Nephron (organoid): ENCODE measurements around the gene PLXNA4.

Experiments used
- H3K27ac Mint-ChIP-seq, 3 experiments: 2 replicates each; pipeline ENCODE4 v1.8.0; 2020; ENCODE audit warnings: mixed read lengths in 3 of 3, mild to moderate bottlenecking in 2 of 3, moderate library complexity in 1 of 3
- H3K27me3 Mint-ChIP-seq: 2 replicates; pipeline ENCODE4 v1.8.0; 2021; ENCODE audit warnings: low read depth, mild to moderate bottlenecking, moderate library complexity, mixed read lengths
- H3K36me3 Mint-ChIP-seq: 2 replicates; pipeline ENCODE4 v1.8.0; 2020; ENCODE audit warnings: low read depth, mixed read lengths
- H3K4me1 Mint-ChIP-seq: 2 replicates; pipeline ENCODE4 v1.8.0; 2020; ENCODE audit warnings: mixed read lengths
- H3K4me3 Mint-ChIP-seq, 3 experiments: 2 replicates each; pipeline ENCODE4 v1.8.0; 2020; ENCODE audit warnings: mild to moderate bottlenecking in 3 of 3, mixed read lengths in 3 of 3, moderate library complexity in 2 of 3
- H3K9me3 Mint-ChIP-seq: 2 replicates; pipeline ENCODE4 v1.8.0; 2020; ENCODE audit warnings: mixed read lengths
- TF ChIP-seq, protein P1 (sequence below), 3 experiments: fragments of 200-600 bp; sonication (generic); IDR thresholded peaks; one replicate each; pipeline ENCODE4 v1.5.0; 2021; ENCODE audit warnings: antibody characterized with exemption in 3 of 3; ENCODE audit not compliant: unreplicated experiment in 3 of 3

Gene PLXNA4

DNA sequence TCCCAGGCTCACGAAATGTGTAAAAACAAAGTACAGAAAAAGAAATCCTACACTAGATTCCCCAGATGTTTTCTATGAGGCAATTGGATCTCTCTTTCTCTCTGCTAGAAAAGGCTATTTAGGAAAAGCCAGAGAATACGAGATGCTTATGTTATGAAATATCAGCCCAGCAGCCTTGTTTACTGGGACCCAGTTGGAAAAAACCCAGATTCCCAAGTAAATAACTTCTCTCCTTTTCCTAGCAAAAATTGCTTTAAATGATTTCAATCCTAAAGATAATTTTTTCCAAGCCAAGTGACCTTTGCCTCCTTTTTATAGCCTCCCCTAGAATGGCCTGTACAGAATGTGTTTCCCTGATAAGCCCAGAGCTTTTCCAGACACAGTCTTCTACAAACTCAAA lies 199.3 kb downstream of the PLXNA4 start:
- Mint-ChIP-seq H3K36me3 (no peaks in the 10 kb centered on the region), H3K4me1 (peaks cover 44% of the 10 kb centered on the region), H3K4me3 (no peak overlapping the region)

DNA sequence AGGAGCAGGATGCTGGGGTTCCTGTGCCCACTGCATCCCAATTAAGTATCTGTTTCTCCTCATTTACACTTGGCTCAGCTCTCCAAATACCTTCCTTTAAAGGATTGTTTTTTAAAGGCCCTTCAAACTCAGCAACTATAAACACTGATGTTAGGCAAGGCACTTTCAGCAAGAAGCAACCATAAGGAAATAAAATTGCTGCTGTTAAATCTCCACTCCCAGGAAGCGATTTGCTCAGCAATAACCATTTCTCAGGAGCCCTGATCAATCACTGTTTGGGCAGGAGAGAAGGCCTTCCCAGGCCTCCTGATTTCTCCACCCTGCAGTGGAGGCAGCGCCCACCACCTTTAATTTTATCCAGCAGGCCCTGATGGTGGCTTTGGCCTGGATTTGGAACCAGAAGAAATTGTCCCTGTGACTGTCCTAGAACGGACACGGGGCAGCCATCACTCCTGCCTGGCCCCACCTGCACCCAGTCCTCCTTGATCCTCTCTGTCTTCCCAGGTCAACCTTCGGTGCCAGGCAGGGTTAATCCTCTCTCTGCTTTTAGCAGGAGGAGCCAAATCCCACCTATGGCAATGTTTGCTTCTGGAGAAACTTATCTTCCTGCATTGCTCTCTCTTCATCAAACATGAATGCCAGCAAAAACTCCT lies 199.8 kb downstream of the PLXNA4 start:
- Mint-ChIP-seq H3K36me3 (no peaks in the 10 kb centered on the region), H3K4me3 (no peak overlapping the region), H3K4me1 (peaks cover 39% of the 10 kb centered on the region), H3K9me3 (no peaks in the 10 kb centered on the region), H3K27me3 (peaks cover 21% of the 10 kb centered on the region), H3K27ac (peak overlapping the region; percentile 70 to 89 (median 81))
- TF ChIP-seq, protein P1, sequence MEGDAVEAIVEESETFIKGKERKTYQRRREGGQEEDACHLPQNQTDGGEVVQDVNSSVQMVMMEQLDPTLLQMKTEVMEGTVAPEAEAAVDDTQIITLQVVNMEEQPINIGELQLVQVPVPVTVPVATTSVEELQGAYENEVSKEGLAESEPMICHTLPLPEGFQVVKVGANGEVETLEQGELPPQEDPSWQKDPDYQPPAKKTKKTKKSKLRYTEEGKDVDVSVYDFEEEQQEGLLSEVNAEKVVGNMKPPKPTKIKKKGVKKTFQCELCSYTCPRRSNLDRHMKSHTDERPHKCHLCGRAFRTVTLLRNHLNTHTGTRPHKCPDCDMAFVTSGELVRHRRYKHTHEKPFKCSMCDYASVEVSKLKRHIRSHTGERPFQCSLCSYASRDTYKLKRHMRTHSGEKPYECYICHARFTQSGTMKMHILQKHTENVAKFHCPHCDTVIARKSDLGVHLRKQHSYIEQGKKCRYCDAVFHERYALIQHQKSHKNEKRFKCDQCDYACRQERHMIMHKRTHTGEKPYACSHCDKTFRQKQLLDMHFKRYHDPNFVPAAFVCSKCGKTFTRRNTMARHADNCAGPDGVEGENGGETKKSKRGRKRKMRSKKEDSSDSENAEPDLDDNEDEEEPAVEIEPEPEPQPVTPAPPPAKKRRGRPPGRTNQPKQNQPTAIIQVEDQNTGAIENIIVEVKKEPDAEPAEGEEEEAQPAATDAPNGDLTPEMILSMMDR (IDR thresholded peaks at IDR 0.05; ENCODE audit: unreplicated experiment in 3 of 3): no peak

More for the DNA sequence above, 199.3 kb downstream of the PLXNA4 start:
- TF ChIP-seq, protein P1 (IDR thresholded peaks at IDR 0.05; ENCODE audit: unreplicated experiment in 3 of 3): no peak
- peak overlapping the region; percentile 70 to 89 (median 81) for H3K27ac Mint-ChIP-seq
- peaks cover 16% of the 10 kb centered on the region for H3K27me3 Mint-ChIP-seq
- H3K9me3 Mint-ChIP-seq: no peaks in the 10 kb centered on the region

DNA sequence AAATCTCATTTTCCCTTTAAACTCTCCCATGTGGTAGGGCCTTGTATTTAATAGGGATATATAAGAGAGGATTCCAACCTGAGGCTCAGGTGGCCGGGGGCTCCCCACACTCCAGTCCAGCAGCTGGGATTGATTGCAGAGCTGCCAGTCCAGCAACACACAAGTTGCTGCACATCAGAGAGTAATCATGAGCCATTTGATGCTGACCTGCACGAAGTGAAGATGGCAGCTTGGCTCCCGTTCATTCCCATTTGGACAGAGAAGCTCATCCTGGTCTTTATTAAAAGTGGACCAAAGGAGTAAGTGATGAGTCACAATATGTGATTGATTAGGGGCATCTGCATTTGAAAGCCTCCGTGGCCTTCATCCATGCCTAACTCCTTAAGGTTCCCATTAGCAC lies 202.4 kb downstream of the PLXNA4 start:
- no peaks in the 10 kb centered on the region for H3K36me3 Mint-ChIP-seq
- no peak overlapping the region for H3K27ac Mint-ChIP-seq

DNA sequence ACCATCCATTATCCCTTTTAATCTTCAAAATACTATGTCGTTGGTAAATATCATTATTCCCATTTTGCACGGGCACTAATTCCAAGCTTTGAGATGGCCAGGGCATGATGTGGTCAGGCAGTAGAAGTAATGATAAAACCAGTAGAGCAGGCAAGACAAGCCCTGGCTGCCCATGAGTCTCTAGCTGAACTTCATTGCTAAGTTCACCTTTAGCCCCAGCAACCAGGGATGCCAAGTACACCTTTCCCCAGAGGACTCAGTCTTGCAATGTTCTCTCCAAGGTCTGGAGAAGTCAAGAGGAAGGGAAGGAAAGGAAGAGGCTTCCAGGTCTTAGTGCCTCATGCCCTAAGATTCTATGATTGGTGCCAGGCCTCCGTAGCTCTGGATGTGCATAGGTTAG lies 203.2 kb downstream of the PLXNA4 start:
- no peak overlapping the region for H3K27ac Mint-ChIP-seq
- no peak overlapping the region for H3K4me3 Mint-ChIP-seq
- peaks cover 20% of the 10 kb centered on the region for H3K4me1 Mint-ChIP-seq
- no peaks in the 10 kb centered on the region for H3K36me3 Mint-ChIP-seq
- H3K9me3 Mint-ChIP-seq: no peaks in the 10 kb centered on the region
- H3K27me3 Mint-ChIP-seq: peaks cover 34% of the 10 kb centered on the region
- TF ChIP-seq, protein P1 (IDR thresholded peaks at IDR 0.05; ENCODE audit: unreplicated experiment in 3 of 3): no peak

More for the DNA sequence above, 202.4 kb downstream of the PLXNA4 start:
- Mint-ChIP-seq H3K4me3 (no peak overlapping the region), H3K27me3 (peaks cover 27% of the 10 kb centered on the region), H3K9me3 (no peaks in the 10 kb centered on the region), H3K4me1 (peaks cover 20% of the 10 kb centered on the region)
- TF ChIP-seq, protein P1 (IDR thresholded peaks at IDR 0.05; ENCODE audit: unreplicated experiment in 3 of 3): no peak

DNA sequence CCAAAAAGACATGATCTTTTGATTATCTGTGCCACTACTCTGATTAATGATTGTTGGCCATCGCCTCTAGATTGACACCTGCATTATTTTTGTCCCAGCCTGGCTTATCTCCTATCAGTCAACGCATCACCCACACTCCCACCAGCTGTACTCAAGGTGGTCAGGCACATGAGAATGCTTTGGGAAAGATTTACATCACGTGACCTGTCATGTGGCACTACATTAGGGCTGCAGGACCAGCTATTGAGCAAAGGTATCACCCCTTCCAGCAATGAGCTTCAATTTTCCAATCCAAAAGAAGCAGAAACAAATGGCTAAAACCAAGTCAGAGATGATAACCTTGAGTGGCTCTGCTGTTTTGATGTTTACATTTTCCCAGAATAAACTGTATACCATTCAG lies 204.3 kb downstream of the PLXNA4 start:
- Mint-ChIP-seq H3K27me3 (peaks cover 36% of the 10 kb centered on the region), H3K27ac (peak overlapping the region in 1 of 3 experiments; percentile 4), H3K4me1 (peaks cover 12% of the 10 kb centered on the region), H3K9me3 (no peaks in the 10 kb centered on the region), H3K4me3 (no peak overlapping the region), H3K36me3 (no peaks in the 10 kb centered on the region)
- TF ChIP-seq, protein P1 (IDR thresholded peaks at IDR 0.05; ENCODE audit: unreplicated experiment in 3 of 3): no peak
